GM18907 (cell line): ENCODE measurements around the gene THSD7B.
A peak's percentile ranks its signal among the peaks of the same experiment; 100 is the strongest.

Source experiments
- ATAC-seq: cut with Tn5 transposase; IDR thresholded peaks from one replicate; pipeline ENCODE4 v1.9.1; 2021; ENCODE audit warnings: mild to moderate bottlenecking, moderate library complexity; ENCODE audit not compliant: unreplicated experiment

The THSD7B gene

GRCh38 chr2:137333386-137334165 is 568.2 kb downstream of the THSD7B start:
- ATAC-seq: no peak

DNA sequence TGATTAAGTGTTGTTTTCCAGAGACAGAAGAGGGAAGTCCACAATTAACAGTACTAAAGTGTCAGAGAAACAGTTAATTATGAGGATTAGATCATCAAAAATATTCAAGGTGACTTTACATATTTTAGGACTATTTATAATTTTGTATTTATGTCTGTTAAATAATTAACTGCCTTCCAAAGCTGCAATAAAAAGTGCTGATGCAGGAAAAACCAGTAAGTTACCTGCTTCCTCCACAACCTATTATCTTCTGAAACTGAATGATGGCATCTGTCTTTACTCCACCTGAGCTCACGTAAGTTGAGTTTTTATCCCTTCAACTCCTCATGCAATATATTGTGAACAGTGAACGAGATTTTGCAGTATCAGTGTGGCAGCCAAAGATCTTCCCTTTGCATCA is 570.7 kb downstream of the THSD7B start:
- no peak for ATAC-seq

DNA sequence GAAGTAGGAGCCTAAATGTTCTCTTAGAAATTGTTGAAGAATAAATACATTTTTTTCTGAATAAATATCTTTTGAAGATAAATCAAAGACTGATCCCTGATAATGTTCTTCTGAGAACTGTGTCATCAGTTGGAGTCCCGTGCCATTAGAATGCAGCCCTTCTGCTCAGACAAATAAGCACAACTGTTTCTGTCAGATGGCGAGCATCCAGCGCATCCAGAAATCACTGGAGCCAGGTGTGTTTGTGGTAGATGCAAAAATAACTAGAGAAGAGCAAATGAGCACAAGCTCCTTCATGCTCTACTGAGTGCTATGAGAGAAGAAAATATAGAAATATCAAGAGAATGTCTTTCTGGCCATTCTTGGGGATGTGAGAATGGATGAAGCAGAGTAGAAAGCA is 573.7 kb downstream of the THSD7B start:
- no peak for ATAC-seq

- no peak for ATAC-seq
Observed at GRCh38 chr2:137345994-137346393, 580.6 kb downstream of the THSD7B start.

GRCh38 chr2:137348301-137348700 is 583.0 kb downstream of the THSD7B start:
- no peak for ATAC-seq

- no peak for ATAC-seq
Observed at GRCh38 chr2:137357634-137358033, 592.3 kb downstream of the THSD7B start.

DNA sequence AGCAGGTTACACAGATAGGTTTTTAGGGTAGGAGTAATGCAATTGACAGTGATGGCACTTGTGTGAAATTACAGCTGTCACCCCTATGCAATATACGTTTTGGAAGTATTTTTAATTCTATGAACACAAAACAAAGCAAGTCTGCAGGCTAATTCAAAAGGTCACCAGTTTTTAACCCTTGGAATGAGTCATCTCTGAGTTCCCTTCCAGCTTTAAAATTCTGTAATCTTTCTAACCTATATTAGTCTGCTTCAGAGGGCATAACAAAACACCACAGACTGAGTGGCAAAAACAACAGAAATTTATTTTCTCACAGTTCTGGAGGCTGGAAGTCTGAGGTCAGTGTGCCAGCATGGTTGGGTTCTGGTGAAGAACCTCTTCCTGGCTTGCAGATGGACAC is 602.0 kb downstream of the THSD7B start:
- ATAC-seq: no peak

DNA sequence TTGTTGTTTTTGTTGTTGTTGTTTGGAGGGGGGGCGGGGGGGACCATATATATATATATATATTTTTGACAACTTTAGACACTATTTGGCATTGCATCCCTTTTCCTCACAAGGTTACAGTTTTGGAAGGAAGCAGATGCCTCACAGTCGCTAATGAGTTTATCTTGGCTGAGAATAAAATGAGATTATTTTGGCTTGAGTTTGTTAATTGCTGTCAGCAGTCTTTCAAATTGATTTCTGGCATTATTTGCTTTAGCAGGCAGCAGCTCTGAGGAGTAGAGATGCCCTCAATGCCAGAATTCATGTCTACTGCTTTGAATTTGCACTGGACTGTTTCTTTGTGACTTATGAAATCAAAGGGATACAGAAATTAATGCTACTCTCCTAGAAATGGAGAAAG is 603.8 kb downstream of the THSD7B start:
- ATAC-seq: no peak

- no peak for ATAC-seq
Observed at GRCh38 chr2:137379186-137379585, 613.8 kb downstream of the THSD7B start.

- no peak for ATAC-seq
Observed at GRCh38 chr2:137380610-137381009, 615.3 kb downstream of the THSD7B start.

GRCh38 chr2:137381731-137382130 is 616.4 kb downstream of the THSD7B start:
- ATAC-seq: no peak

DNA sequence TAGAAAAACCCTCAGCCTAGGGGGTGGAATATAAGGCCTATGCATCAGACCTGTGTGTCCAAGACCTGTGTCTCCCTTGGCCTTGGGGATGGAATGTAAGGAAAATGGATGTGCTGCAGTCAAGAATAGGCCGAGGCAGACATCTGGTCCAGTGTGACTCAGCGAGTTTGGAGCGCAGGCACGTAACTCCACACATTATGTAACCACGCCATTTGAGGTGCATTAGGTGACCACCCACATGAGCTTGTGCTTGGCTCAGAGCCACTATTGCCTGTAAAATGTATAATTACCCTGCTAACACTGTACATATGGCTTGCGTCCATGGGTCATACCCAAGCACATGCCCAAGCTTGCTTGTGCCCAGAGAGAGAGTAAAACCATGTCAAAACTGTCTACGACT is 618.0 kb downstream of the THSD7B start:
- ATAC-seq: no peak

DNA sequence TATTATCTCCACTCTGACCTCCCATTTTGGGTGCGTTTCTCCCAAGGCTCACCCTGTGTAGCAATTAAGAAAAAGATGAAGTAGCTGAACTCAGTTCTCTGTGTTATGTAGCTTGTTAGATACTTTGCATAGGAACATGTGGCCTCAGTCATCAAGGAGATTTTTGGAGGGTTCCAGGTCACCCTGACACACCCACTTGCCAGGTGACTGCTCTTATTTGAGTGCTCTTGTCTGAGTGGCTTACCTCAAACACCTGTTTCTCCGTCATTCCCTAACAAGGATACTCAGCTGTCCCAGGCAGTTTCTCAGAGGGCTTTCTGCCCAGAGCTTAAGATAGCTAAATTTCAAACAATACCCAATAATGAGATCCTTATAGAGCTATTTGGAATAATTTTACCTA is 621.7 kb downstream of the THSD7B start:
- ATAC-seq: no peak

DNA sequence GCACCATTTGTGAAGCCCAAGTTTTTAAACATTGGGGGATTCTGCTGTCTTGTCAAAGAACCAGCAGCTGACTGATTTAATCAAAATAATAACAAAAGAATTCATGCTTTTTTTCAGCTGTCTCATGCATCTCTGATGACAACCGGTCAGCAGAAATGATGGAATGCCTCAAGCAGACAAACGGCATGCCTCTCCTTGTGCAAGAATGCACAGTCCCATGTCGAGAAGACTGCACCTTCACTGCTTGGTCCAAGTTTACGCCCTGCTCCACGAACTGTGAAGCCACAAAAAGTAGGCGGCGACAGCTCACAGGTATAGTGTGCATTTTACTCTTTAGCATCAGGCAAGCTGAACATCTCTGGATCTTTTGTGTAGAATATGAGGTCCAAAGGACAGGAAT is 640.2 kb downstream of the THSD7B start:
- no peak for ATAC-seq

- ATAC-seq: no peak
Observed at GRCh38 chr2:137411585-137411984, 646.2 kb downstream of the THSD7B start.

DNA sequence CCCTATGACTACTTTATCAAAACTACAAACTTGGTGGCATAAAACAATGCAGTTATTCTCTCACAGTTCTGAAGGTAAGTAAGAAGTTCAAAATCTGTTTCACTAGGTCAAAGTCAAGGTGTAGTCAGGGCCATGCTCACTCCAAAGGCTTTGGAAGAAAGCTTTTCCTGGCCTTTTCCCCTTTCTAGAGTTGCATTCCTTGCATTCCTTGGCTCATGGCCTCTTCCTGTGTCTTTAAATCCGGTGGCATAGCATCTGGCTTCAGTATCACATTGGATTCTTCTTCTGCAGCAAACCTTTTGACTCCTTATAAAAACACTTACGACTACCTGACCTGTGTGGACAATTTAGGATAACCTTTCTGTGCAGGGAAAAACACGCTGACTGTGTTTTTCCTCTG is 655.4 kb downstream of the THSD7B start:
- ATAC-seq: no peak

DNA sequence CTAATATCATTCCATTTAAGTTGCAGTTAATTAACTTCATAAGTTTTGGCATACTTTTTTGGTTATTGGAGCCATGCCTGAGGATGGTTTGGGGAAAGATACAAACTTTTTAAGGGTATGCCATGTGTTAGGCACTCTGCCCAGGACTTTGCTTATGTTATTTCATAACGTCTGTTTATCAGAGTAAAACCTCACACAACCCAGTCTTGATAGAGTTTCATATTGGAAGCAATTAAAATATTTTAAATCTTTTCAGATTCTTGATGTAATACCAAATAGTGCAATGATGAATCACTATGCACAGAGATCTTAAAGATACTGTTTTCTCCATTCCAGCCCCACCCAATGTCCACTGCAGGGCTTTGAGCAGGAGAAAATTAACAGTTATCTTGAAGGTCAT is 669.8 kb downstream of the THSD7B start:
- ATAC-seq: no peak

DNA sequence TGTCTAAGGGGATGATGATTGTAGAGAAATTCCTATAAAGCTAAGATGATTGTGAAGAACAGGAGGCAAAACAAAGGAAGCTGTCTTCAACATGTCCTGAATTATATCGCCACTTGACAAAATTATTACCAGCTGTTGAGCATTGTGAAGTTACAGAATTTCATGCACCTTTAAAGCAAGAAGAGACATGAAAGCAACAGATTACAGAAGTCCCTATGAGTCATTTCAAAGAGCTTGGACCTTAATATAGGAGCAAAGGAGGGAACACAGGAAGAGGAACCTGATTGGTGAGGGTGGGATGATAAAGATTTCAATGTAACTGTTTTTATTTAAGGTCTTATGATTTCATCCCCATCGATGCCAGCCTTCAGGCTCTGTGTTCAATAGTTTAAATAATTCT is 672.0 kb downstream of the THSD7B start:
- no peak for ATAC-seq

- ATAC-seq: no peak
Observed at GRCh38 chr2:137444970-137445369, 679.6 kb downstream of the THSD7B start.

- no peak for ATAC-seq
Observed at GRCh38 chr2:137449454-137449853, 684.1 kb downstream of the THSD7B start.

- no peak for ATAC-seq
Observed at GRCh38 chr2:137454886-137455285, 689.5 kb downstream of the THSD7B start.

DNA sequence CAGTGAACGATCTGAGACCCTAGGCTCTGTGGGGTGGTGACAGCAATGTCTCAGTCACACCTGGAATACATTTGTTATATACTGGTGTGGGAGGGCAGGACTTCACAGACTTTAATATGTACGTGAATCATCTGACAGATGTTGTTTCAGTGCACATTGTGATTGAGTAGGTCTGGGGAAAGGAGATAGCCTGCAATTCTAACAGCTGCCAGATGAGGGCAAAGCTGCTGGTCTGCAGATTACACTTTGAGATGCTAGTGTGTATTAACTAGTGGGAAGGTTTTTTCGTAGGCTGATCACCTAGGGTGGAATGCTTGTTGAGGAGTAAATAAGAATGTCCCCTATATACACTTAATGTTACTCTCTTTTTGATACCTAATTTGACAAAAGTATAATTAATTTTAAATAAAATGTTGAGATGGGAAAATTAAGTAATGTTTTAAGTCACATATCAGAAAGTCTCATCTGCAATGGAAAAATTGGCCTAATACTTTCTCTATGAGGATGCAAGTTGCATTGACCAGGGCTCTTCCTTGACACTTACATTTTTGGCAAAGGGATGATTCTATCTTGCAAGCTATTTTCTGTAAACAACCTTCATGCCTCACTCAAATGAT is 702.0 kb downstream of the THSD7B start:
- peak; percentile 95 for ATAC-seq

- no peak for ATAC-seq
Observed at GRCh38 chr2:137493261-137493660, 727.9 kb downstream of the THSD7B start.
